Endometrial microvascular endothelial cells (primary cell): Measurements from ENCODE around the gene ZNF385A. TPM values are rescaled to one million over a fixed set of nuclear protein-coding genes. Genes with fewer than 3 reads are reported as not detected.

Source experiments
- in situ Hi-C: cut with HindIII; loops from 2 replicates; pipeline ENCODE4 v1.10.0; 2017; ENCODE audit warnings: low sequenced_read_pairs, low pct_unique_long_range_greater_than_20kb; ENCODE audit errors: inconsistent ontology term
- total RNA-seq: library from RNA; depleted of rRNA; stranded (reverse); fragments of >200 nt; gene quantifications from one replicate; pipeline ENCODE4 v1.2.3, GENCODE V29; 2015; ENCODE audit errors: inconsistent ontology term

Gene ZNF385A, protein sequence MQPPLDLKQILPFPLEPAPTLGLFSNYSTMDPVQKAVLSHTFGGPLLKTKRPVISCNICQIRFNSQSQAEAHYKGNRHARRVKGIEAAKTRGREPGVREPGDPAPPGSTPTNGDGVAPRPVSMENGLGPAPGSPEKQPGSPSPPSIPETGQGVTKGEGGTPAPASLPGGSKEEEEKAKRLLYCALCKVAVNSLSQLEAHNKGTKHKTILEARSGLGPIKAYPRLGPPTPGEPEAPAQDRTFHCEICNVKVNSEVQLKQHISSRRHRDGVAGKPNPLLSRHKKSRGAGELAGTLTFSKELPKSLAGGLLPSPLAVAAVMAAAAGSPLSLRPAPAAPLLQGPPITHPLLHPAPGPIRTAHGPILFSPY
- 0.65 TPM for total RNA-seq

DNA sequence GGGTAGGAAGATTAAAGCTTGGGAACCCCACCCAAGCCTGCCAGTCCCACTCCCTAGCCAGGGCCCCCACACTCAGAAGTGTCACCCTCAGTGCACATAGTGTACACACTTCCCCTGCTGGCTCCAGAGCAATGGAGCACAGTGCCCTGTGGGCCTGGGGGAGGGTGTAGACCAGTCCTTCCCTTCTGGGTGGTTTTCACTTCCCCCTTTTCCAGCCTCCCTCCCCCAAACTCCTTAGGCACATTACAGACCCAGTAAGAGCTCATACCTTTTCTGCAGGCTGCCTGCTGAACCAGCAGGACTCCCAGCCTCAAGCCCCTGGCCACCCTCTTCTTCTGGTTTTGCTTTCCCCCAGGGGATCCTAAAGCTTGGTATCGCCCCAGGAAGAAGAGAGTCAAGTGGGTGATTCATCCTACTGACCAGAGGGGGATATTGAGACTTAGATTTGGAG is at the start of gene ZNF385A:
ZNF385A (minus strand) TSS at position 143 of the 451 bp plus-strand sequence. CDS start 219 bp downstream, outside the sequence.
- in situ Hi-C loops = no loop called here

DNA sequence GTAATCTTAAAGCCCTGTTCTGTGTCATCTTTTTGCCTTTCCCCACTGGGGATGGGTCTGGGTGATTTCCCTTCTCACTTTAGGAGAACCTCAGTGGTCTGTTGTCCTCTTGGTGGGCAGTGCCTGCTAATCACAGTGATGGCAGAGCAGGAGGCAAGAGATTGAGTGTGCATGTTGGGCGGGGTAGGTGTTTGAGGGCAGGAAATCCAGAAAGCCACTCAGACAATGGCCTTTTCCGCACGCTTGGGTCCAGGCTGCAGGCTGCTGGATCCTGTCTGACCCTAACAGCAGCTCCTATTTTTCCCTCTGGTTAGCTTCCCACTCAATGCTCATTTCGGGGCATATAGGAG is 48.3 kb upstream of the ZNF385A start:
- in situ Hi-C loops = no loop called here

DNA sequence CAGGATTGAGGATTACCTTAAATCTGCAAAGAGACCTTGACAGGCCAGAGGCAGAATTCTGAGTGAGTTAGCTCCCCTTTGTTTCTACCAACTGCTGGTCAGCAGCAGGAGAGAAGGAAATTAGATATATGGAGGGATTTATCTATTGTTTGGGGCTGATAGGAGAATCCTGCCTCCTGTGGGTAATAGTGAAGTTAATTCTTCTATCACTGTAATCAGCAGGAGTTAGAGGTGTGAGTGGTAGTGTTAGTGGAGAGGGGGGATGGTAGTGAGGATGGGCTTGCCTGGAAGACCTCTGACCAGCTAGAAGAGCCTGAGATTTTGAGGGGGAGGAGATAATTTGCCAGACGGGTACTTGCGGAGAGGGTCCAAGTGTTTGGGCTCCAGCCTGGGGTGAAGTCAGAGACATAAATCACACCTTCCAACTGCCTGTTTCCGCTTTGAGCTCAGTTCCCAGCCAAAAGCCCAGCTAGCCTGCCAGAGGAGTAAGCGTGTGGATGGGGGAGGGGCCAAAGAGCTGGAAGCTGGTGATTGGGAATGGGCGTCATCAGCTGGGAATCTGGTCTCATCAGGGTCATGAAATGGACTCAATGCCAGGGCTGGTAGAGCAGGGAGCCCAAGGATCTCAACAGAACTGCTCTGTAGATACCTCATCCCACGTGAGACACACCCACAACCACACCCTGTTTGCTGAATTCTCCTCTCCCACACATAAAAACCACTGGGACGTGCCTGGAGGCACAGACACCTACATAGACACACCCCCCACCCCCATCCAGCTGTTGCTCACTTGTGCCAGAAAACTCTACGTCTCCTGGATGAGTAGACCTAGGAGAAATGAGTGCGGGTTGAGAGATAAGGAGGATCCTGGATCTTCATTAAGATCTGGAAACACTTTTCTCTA is 47.6 kb upstream of the ZNF385A start:
- in situ Hi-C loops = no loop called here

DNA sequence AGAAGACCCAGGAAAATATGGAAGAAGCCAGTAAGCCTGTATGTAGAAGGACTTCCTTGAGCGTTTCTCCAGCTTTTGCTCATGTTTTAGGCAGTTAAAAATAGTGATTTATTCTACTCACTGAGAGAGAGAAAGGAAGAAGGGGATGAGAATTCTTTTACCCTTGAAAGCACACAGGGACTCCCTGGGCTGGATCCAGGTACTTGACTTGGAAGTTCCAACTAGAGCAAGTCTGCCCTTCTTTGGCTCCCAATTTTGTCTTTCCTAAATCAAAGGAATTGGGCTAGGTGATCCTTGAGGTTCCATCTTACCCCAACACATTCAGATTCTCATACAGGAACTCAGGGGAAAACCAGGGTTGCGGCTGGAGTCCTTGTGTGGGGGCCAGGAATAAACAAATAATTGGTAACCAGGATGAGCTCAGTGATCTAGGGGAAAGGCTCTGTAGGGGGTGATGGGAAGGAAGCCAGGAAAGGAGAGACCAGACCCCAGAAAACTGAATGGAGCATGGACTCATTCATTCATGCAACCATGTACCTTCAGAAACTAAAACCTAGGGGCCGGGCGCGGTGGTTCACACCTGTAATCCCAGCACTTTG is 46.0 kb upstream of the ZNF385A start:
- in situ Hi-C loops = no loop called here

DNA sequence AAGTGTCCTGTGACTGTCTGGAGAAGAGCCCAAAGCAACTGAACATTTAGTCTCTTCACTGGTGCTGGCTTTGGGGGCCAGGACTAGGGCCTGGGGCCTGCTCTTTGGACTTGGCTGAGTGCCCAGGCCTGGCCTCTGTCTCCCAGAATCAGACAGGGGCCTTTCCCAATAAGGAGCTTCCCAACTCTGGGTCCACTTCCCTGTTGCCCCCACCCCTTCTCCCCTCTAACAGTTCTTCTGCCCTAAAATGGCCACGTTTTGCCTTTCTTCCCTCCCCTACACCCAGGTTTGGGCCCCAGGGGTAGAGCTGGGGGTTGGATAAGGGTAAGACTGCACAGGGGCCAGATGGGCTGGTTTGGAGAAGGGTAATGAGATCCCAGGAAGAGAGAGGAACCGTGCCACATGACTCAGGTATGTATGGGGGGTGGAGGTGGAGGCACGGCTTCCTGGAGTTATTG is 44.5 kb upstream of the ZNF385A start:
- in situ Hi-C loops = no loop called here

DNA sequence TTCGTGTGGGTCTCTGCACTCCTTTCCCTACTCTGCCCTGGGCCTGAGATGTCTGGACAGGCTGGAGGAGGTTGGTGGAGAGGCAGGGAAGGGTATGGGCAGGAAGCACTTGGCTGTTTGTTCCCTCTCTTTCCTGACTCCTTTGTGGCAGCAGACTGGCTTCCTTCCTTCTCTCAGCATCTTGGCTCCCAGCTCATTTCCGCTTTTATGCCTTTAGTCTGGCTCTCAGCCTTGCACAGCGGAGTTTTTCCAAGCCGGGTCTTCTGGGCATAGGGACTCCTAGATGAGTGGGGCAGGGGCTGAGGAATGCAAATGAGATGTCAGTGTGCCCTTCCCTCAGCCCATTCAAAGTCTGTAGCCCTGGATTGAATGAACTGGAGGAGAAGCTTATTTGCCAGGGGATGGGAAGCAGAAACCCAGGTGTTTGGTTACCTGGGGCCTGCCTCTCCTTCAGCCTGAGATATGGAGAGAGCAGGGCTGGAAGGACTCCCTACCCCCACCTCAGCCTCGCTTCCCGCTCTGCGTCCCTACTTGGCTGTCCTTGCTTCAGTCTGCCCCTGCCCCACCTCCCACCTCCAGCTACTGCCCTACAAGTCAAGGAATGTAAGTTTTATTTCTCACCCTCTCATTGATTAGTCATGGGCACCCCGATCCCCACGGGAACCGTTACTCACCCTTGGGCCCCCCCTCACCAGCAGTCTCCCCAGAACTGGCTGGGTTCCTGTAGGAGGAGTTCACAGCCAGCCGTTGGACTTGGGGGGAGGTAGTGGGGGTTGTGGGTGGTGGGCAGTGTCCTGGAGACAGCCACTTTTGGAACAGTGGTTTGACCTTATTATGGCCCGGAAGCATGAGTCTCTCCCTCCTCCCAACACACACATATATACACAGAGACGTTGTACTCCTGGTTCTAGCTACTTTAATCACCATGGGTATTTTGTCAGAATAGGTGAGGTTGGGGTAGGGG is 43.8 kb upstream of the ZNF385A start:
- in situ Hi-C loops = no loop called here

DNA sequence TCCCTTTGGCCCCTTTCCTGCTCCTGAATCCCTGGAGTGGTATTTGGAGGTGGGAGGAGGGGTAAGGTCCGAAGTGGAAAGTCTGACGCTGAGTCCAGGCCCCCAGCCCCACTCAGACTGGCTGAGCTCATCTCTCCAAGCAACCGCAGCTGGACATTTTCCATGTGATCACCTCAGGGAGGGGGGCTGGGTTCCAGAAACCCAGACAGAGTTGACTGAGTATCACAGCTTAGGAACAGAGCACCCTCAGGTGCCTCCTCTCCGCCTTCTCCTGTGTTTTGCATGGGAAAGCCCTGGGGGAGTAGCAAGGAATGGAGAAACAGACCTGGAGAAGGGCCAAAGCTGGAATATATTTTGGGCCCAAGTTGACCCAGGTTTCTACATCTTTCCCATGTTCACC is 42.6 kb upstream of the ZNF385A start:
- in situ Hi-C loops = no loop called here

DNA sequence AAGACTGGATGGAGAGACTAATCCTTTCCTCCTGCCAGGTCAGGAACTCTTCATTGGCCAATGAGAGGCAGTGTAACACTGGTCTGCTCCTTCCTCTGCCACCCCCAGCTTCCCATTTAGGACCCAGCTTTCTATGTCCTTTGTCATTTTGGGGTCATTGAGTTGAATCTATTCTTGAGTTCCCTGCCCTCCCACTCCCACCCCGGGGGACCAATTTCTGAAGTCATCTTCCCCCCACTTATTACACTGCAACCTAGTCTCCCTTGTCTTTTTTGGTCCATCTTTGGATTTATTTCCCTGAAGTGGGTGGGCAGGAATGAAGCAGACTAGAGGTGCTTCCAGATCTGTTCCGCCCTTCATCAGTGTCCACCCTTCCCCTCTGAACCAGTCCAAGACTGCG is 42.2 kb upstream of the ZNF385A start:
- in situ Hi-C loops = no loop called here

DNA sequence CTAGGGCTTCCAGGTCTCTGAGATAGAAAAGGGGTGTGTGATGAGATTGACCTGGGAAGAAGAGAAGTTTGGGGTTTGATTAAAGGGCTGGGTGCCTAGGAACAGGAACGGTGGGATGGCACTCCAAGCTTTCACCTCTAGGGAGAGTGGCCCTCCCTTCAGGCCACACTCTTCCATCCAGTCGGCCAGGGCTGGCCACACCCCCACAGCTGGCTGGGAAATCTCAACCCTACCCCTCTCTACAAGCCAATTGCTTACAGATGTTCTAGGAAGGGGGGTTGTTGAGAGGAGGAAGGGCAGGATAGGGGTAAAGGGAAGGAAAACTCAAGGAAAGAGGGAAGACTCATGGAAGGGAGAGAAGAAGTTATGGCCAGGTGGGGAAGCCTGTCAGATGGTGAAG is 41.2 kb upstream of the ZNF385A start:
- in situ Hi-C loops = no loop called here

DNA sequence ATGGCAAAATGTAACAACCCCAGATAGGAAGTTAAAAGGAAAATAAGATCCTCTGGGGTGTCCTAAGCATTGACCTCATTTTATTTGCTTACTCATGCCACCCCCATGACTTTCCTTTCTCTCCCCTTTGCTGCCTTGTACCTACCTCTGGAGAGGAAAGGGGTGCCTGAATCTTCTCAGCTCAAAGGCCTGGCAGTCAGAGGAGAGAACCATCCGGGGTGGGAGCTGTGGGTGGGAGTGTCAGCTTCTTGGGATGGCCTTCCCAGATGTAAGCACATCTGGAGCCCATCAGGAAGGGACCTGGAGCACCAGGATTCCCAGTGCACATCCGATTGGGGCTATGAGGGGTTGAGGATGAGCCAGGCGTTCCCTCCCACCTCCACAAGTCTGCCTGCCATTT is 39.7 kb upstream of the ZNF385A start:
- in situ Hi-C loops = no loop called here

DNA sequence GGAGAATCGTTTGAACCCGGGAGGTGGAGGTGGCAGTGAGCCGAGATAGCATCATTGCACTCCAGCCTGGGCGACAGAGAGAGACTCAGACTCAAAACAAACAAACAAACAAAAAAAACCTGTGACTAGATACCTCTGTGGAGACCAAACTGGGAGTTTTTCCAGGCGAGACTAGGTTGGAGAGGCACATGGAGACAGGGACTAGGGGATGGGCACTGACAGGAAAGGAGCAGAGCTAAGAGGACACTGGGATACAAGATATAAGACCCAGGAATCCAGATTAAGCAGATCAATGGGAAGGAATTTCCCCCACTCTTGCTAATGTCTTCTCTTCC is 39.2 kb upstream of the ZNF385A start:
- in situ Hi-C loops = no loop called here

DNA sequence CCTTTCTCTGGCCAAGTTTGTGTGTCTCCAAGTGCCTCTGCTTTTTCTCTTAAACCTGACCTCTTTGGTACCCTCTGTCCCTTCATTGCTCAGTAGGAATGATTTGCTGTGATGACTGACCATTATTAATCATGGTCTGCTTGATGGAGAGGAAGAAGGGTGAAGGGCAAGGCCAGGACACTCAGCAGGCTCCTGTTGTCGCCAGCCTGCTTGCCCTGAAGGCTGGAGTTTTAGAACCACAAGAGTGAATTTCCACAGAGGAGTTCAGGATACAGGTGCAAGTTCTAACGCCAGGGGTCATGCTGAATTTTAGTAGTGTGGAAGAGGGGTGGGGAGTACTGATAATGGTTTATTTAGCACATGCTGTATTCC is 37.3 kb upstream of the ZNF385A start:
- in situ Hi-C loops = no loop called here

DNA sequence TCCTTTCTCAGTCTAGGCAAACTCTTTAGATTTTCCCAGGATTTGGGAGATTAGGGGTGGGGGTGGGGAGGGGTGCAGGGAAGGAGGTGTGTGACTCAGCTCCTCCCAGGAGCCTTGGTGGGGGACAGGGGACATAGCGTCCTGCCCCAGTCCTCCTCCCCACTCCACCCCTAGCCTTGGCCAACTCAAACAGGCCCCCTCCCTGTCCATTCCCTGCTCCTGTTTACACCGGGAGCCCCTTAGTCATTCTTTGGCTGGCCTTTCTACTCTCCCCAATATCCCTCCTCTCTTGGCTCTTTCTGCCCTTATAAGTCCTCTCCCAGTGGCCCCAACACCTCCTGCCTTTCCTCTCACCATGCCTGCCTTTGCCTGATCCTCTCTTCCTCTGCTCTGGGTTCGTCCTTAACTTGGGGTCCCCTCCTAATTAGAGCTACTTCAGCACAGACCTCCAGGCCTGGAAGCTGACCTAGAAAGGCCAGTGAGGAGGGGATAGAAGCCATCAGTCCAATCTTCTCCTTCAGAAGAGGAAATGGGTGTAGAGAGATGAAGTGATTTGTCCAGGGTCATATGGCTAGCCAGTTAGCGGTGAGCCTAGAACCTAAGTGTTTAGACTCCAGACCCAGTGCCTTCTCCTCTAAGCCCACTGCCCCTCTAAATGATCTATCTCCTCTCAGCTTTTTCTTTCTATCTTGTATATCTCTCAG is 36.8 kb upstream of the ZNF385A start:
- in situ Hi-C loops = no loop called here

DNA sequence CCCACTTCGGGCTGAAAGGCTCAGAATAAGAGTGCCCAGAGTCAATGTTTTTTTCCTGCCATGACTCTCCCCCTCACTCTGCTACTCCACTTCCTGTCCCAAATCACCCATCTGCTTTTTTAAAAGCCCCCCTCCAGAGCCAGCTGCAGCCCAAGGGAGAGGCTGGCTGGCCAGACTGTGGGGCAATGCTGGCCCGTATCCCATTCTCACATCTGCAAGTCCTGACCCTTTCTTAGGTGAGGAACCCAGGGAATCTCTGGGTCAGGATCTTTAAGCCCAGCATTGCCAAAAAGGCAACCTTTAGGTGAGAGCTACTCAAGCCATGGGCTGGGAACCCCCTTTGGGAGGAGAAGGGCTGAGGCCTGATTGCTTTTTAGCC is 36.2 kb upstream of the ZNF385A start:
- in situ Hi-C loops = no loop called here

DNA sequence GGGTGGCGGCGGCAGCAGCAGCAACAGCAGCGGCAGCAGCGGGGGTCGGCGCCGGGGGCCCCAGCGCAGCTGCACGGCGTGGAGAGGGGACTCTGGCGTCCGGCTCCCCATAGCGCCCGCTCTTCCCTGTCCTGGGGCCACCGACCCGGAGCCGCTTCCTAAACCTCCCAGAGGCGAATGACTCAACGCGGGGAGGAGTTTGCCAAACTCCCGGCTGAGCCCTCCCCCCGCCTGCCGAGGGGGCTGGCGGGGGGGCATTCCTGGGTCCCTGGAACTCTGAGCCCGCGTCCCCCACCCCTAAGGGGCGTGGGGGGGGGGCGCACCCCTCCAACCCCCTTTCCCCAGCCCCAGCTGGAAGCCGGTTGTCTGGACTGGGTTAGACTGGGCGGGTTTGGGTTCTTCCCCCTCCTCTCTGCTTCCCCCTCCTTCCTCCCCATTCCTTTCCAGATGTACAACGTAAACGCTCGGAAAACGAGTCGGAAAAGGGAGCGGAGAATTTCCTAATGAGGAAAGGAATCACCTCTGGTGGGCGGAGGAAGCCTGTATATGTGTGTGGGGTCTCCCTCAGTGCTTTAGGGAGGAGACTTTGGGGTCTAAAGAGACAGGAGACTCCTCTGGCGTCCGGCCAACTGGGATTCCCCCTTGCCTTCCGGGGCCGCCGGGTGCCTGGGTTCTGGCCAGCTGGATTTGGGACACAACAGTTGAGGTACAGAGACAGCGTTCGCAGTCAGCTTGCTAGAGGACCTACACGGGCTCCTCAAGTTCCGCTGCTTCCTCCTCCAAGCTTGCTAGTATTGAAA is 34.8 kb upstream of the ZNF385A start, which contains the start of gene ITGA5:
ITGA5 (minus strand) TSS at position 179 of the 800 bp plus-strand sequence; CDS start at position 111, 68 bp downstream.
- in situ Hi-C loops = no loop called here

DNA sequence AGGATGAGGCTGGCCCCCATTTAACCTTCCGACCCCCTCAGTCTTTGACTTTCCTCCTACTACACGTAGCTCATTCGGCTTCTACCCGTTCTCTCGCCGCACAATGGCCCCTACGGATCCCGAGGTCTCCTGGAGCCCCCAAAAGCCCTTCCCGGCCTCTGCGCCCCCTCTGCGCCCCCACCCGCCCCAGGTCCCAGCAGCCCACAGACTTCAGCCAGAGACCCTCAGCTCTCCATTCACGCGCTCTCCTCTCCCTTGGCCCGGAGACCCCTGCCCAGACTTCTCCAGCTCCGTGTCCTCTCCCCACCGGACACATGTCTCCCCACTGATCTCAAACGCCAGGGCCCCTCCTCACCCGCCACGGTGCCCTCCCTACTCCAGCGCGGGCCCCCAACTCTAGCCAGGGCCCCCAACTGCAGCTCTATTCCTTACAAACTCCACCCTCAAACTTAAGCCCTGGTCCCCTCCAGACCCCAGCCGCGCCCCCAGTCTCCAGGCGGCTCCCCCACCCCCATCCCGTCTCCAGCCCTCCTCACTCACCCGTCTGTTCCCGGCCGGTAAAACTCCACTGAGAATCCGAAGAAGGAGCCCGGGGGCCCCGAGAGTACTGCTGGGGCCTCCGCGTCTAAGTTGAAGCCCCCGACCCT is 34.0 kb upstream of the ZNF385A start:
- in situ Hi-C loops = no loop called here
